Caco-2 (cell line): Measurements from ENCODE around the gene STEAP4. TPM values are rescaled to one million over a fixed set of nuclear protein-coding genes. Genes with fewer than 3 reads are reported as not detected.

Experiments
- BruUV-seq: library from RNA; stranded (reverse); fragments of 400-500 nt; replicated peaks from 2 replicates; lab custom pipeline; 2021; lab: Mats Ljungman, UMichigan
- CTCF ChIA-PET: fragments of 300-600 bp; sonication (Branson Sonifier 250); formaldehyde crosslinking; loops from one replicate; lab custom pipeline; 2022; ENCODE audit warnings: antibody characterized with exemption; lab: Charles Lee
- POLR2A ChIA-PET: fragments of 300-600 bp; sonication (Branson Sonifier 250); formaldehyde crosslinking; loops from one replicate; lab custom pipeline; 2022; ENCODE audit warnings: antibody characterized with exemption; lab: Charles Lee
- DNase-seq, 2 experiments: peaks; one replicate each; pipeline versions ENCODE4 v3.0.0 to v3.0.0-alpha.2; 2020 to 2022
- H3K27me3 ChIP-seq: replicated peaks from 2 replicates; pipeline ENCODE4 v1.6.0; 2011; ENCODE audit warnings: low read length; ENCODE audit not compliant: control insufficient read depth, insufficient read depth
- H3K36me3 ChIP-seq: 2 replicates; pipeline ENCODE4 v1.5.1; 2011; ENCODE audit warnings: low read length; ENCODE audit not compliant: control insufficient read depth, insufficient read depth
- H3K4me1 ChIP-seq: fragments of 250-450 bp; sonication (Bioruptor Pico); 2 replicates; pipeline ENCODE4 v1.5.1; 2020; ENCODE audit warnings: mild to moderate bottlenecking
- H3K4me3 ChIP-seq: 2 replicates; pipeline ENCODE4 v1.5.1; 2011; ENCODE audit warnings: low read depth, mild to moderate bottlenecking, control low read depth, low read length
- H3K9me3 ChIP-seq: fragments of 250-450 bp; sonication (Bioruptor Pico); 2 replicates; pipeline ENCODE4 v1.5.1; 2020; ENCODE audit warnings: mild to moderate bottlenecking, moderate library complexity
- H3K27ac Mint-ChIP-seq: one replicate; pipeline ENCODE4 v1.8.0; 2022; ENCODE audit warnings: mixed read lengths; ENCODE audit not compliant: unreplicated experiment
- H3K27me3 Mint-ChIP-seq: one replicate; pipeline ENCODE4 v1.8.0; 2022; ENCODE audit warnings: mixed read lengths; ENCODE audit not compliant: insufficient read depth, unreplicated experiment
- H3K36me3 Mint-ChIP-seq: one replicate; pipeline ENCODE4 v1.8.0; 2022; ENCODE audit warnings: mild to moderate bottlenecking, mixed read lengths; ENCODE audit not compliant: insufficient read depth, unreplicated experiment
- H3K4me1 Mint-ChIP-seq: one replicate; pipeline ENCODE4 v1.8.0; 2022; ENCODE audit warnings: low read depth, mixed read lengths; ENCODE audit not compliant: unreplicated experiment
- H3K4me3 Mint-ChIP-seq: one replicate; pipeline ENCODE4 v1.8.0; 2022; ENCODE audit warnings: mild to moderate bottlenecking, moderate library complexity, mixed read lengths; ENCODE audit not compliant: unreplicated experiment
- H3K9me3 Mint-ChIP-seq: one replicate; pipeline ENCODE4 v1.8.0; 2022; ENCODE audit warnings: mixed read lengths; ENCODE audit not compliant: unreplicated experiment
- intact Hi-C: fragments of 100-400 bp; cut with micrococcal nuclease; formaldehyde crosslinking; loops from one replicate; pipeline ENCODE4 v1.10.0; 2022; ENCODE audit not compliant: unreplicated experiment
- total RNA-seq: library from RNA; stranded (reverse); gene quantifications from 2 replicates; pipeline ENCODE4 v1.2.3, GENCODE V29; 2022
- TF ChIP-seq, protein P1 (sequence below), 2 experiments: fragments of 200-600 bp in 1 of 2; IDR thresholded peaks; 1 replicate in 1 of 2; 2 replicates in 1 of 2; pipeline versions ENCODE4 v1.5.1 to v1.8.0; 2011 to 2022; ENCODE audit warnings: antibody characterized with exemption in 1 of 2, control low read depth in 1 of 2, inconsistent platforms in 1 of 2, low read depth in 1 of 2, low read length in 1 of 2, mild to moderate bottlenecking in 1 of 2, moderate library complexity in 1 of 2; ENCODE audit not compliant: insufficient read depth in 1 of 2, severe bottlenecking in 1 of 2, unreplicated experiment in 1 of 2

The STEAP4 gene
- total RNA-seq, 1 experiment from 2014 or later = not detected

DNA sequence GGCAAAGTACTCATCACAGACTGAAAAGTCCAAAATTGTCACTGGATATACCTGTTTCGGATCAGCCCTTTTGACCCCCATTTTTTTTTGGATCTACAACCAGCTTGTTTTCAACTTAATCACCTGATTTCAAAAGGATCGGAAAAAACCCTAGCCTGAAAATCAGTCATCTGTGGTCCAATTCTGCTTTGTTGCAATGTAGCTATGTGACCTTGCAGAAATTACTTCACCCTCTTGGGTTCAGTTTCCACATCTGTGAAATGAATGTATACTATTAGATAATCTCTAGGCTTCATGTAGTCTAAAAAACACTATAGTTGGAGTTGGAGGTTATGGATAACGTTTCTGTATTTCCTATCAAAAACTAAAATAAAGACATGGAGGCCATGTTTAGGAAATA is 37.1 kb downstream of the STEAP4 start:
- H3K9me3 Mint-ChIP-seq = peaks cover 12% of the 10 kb centered on the region
- H3K4me1 ChIP-seq = no peaks in the 10 kb centered on the region
- H3K4me3 Mint-ChIP-seq = no peak overlapping the region
- no peaks in the 10 kb centered on the region for H3K9me3 ChIP-seq
- no peak overlapping the region for H3K4me3 ChIP-seq
- CTCF ChIA-PET = no interaction called here
- POLR2A ChIA-PET = no interaction called here
- no TSS peak for BruUV-seq
- no peak for DNase-seq
- H3K4me1 Mint-ChIP-seq = no peaks in the 10 kb centered on the region
- no peaks in the 10 kb centered on the region for H3K27me3 ChIP-seq
- H3K36me3 ChIP-seq = no peaks in the 10 kb centered on the region
- H3K27me3 Mint-ChIP-seq = no peaks in the 10 kb centered on the region
- H3K36me3 Mint-ChIP-seq = no peaks in the 10 kb centered on the region
- intact Hi-C loops = no loop called here
- TF ChIP-seq, protein P1, sequence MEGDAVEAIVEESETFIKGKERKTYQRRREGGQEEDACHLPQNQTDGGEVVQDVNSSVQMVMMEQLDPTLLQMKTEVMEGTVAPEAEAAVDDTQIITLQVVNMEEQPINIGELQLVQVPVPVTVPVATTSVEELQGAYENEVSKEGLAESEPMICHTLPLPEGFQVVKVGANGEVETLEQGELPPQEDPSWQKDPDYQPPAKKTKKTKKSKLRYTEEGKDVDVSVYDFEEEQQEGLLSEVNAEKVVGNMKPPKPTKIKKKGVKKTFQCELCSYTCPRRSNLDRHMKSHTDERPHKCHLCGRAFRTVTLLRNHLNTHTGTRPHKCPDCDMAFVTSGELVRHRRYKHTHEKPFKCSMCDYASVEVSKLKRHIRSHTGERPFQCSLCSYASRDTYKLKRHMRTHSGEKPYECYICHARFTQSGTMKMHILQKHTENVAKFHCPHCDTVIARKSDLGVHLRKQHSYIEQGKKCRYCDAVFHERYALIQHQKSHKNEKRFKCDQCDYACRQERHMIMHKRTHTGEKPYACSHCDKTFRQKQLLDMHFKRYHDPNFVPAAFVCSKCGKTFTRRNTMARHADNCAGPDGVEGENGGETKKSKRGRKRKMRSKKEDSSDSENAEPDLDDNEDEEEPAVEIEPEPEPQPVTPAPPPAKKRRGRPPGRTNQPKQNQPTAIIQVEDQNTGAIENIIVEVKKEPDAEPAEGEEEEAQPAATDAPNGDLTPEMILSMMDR (IDR thresholded peaks at IDR 0.05; ENCODE audit: insufficient read depth in 1 of 2, low read depth in 1 of 2, low read length in 1 of 2, severe bottlenecking in 1 of 2, unreplicated experiment in 1 of 2) = no peak
- H3K27ac Mint-ChIP-seq = no peak overlapping the region

DNA sequence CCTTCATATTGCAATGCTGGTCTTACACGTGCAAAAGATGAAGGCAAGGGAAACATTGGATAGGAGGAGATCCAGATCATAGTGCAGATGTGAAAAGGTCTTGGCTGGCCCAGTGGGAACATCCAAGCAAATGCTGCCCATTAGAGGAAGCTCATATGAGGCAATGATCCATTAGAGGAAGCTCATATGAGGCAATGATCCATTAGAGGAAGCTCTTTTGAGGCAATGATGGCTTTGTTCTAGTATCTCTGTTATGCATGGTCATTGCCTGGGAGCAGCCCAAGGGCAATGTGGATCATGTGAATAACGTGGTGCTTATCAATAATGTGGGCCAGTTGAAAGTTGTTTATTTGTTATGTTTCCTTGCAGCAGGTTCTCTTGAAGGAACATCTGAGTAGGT is 37.8 kb downstream of the STEAP4 start:
- H3K27ac Mint-ChIP-seq = no peak overlapping the region
- intact Hi-C loops = no loop called here
- POLR2A ChIA-PET = no interaction called here
- Histone ChIP-seq H3K27me3 (no peaks in the 10 kb centered on the region), H3K4me1 (no peaks in the 10 kb centered on the region), H3K9me3 (no peaks in the 10 kb centered on the region), H3K36me3 (no peaks in the 10 kb centered on the region), H3K4me3 (no peak overlapping the region)
- CTCF ChIA-PET = no interaction called here
- H3K9me3 Mint-ChIP-seq = peaks cover 12% of the 10 kb centered on the region
- no peaks in the 10 kb centered on the region for H3K27me3 Mint-ChIP-seq
- no peaks in the 10 kb centered on the region for H3K4me1 Mint-ChIP-seq
- DNase-seq = no peak
- BruUV-seq = no TSS peak
- TF ChIP-seq, protein P1 (IDR thresholded peaks at IDR 0.05; ENCODE audit: insufficient read depth in 1 of 2, low read depth in 1 of 2, low read length in 1 of 2, severe bottlenecking in 1 of 2, unreplicated experiment in 1 of 2) = no peak
- no peaks in the 10 kb centered on the region for H3K36me3 Mint-ChIP-seq
- H3K4me3 Mint-ChIP-seq = no peak overlapping the region

DNA sequence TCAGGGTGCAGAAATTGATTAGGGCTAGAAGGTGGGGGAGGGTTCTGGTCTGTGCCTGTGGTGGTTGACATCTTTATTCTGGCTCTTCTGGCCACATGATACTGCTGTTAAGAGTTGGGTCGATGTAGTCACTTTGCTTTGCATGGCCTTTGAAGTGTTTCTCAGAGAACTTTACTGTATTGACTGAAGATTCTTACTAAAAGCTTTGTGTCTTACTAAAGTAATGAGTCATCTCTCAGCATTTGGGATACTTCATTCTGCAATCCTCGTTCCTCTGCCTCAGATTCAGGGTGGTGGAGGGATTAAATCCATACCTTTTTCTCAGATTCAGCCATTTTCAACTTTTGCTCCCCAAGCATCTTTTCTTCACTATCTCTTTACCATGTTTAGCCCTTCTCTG is 38.6 kb downstream of the STEAP4 start:
- Mint-ChIP-seq H3K4me1 (no peaks in the 10 kb centered on the region), H3K4me3 (no peak overlapping the region), H3K27me3 (no peaks in the 10 kb centered on the region), H3K27ac (no peak overlapping the region), H3K9me3 (peaks cover 12% of the 10 kb centered on the region), H3K36me3 (no peaks in the 10 kb centered on the region)
- no TSS peak for BruUV-seq
- ChIA-PET CTCF (no interaction called here), POLR2A (no interaction called here)
- Histone ChIP-seq H3K36me3 (no peaks in the 10 kb centered on the region), H3K4me1 (no peaks in the 10 kb centered on the region), H3K27me3 (no peaks in the 10 kb centered on the region), H3K4me3 (no peak overlapping the region), H3K9me3 (no peaks in the 10 kb centered on the region)
- DNase-seq = no peak
- intact Hi-C loops = no loop called here
- TF ChIP-seq, protein P1 (IDR thresholded peaks at IDR 0.05; ENCODE audit: insufficient read depth in 1 of 2, low read depth in 1 of 2, low read length in 1 of 2, severe bottlenecking in 1 of 2, unreplicated experiment in 1 of 2) = no peak
